PC-3 (cell line): Measurements from ENCODE around the gene MOGAT3. TPM values are rescaled to one million over a fixed set of nuclear protein-coding genes. Genes with fewer than 3 reads are reported as not detected.

Experiments
- ATAC-seq: fragments of 200-7000 bp; cut with Tn5 transposase; 2 replicates; pipeline ENCODE4 v1.9.1; 2020; ENCODE audit warnings: mild to moderate bottlenecking, moderate library complexity
- BruUV-seq: library from RNA; stranded (reverse); fragments of 400-500 nt; replicated peaks from 2 replicates; lab custom pipeline; 2021; lab: Mats Ljungman, UMichigan
- CTCF ChIA-PET: fragments of 300-600 bp; sonication (Branson Sonifier 250); formaldehyde crosslinking; loops from one replicate; lab custom pipeline; 2022; ENCODE audit warnings: antibody characterized with exemption; lab: Charles Lee
- POLR2A ChIA-PET: fragments of 300-600 bp; sonication (Branson Sonifier 250); formaldehyde crosslinking; loops from one replicate; lab custom pipeline; 2022; ENCODE audit warnings: antibody characterized with exemption; ENCODE audit not compliant: unreplicated experiment; lab: Charles Lee
- DNase-seq: peaks from one replicate; pipeline ENCODE4 v3.0.0-alpha.2; 2015
- H2AFZ ChIP-seq: fragments of 300-600 bp; sonication (generic); 2 replicates; pipeline ENCODE4 v1.6.0; 2016; ENCODE audit warnings: antibody characterized with exemption, low read length
- H3F3A ChIP-seq: fragments of 300-600 bp; sonication (generic); one replicate; pipeline ENCODE4 v1.6.0; 2017; ENCODE audit warnings: antibody characterized with exemption, low read length, control low read depth, mild to moderate bottlenecking; ENCODE audit not compliant: unreplicated experiment
- H3K27ac ChIP-seq: fragments of 300-600 bp; sonication (generic); 2 replicates; pipeline ENCODE4 v1.5.1; 2016; ENCODE audit warnings: mild to moderate bottlenecking, low read length
- H3K27me3 ChIP-seq: fragments of 300-600 bp; sonication (generic); 2 replicates; pipeline ENCODE4 v1.6.1; 2016; ENCODE audit warnings: low read length, mixed read lengths
- H3K36me3 ChIP-seq: fragments of 300-600 bp; sonication (generic); 2 replicates; pipeline ENCODE4 v1.6.1; 2016; ENCODE audit warnings: low read depth, mixed run types, low read length, mixed read lengths
- H3K4me1 ChIP-seq: fragments of 300-600 bp; sonication (generic); 2 replicates; pipeline ENCODE4 v1.5.1; 2016; ENCODE audit warnings: low read length; ENCODE audit not compliant: insufficient read depth
- H3K4me2 ChIP-seq: fragments of 300-600 bp; sonication (generic); 2 replicates; pipeline ENCODE4 v1.6.0; 2016; ENCODE audit warnings: low read length
- H3K4me3 ChIP-seq: fragments of 300-600 bp; sonication (generic); 2 replicates; pipeline ENCODE4 v1.5.1; 2016; ENCODE audit warnings: mild to moderate bottlenecking, low read length, mixed read lengths
- H3K79me2 ChIP-seq: fragments of 300-600 bp; sonication (generic); 2 replicates; pipeline ENCODE4 v1.6.1; 2017; ENCODE audit warnings: low read length, mixed read lengths
- H3K9ac ChIP-seq: fragments of 300-600 bp; sonication (generic); 2 replicates; pipeline ENCODE4 v1.6.0; 2016; ENCODE audit warnings: mild to moderate bottlenecking, low read length
- H3K9me2 ChIP-seq: fragments of 300-600 bp; sonication (generic); replicated peaks from 2 replicates; pipeline ENCODE4 v1.6.1; 2016; ENCODE audit warnings: mixed run types, low read length, mixed read lengths
- H3K9me3 ChIP-seq: fragments of 300-600 bp; sonication (generic); 2 replicates; pipeline ENCODE4 v1.6.1; 2016; ENCODE audit warnings: low read length, mixed read lengths
- H4K20me1 ChIP-seq: fragments of 300-600 bp; sonication (generic); 2 replicates; pipeline ENCODE4 v1.6.1; 2016; ENCODE audit warnings: low read length, mixed read lengths
- EZH2 ChIP-seq: fragments of 300-600 bp; sonication (generic); IDR thresholded peaks from one replicate; pipeline ENCODE4 v1.6.1; 2017; ENCODE audit warnings: antibody characterized with exemption, mild to moderate bottlenecking, low read length; ENCODE audit not compliant: unreplicated experiment
- EZH2phosphoT487 ChIP-seq: fragments of 300-600 bp; sonication (generic); IDR thresholded peaks from 2 replicates; pipeline ENCODE4 v1.6.1; 2018; ENCODE audit warnings: mild to moderate bottlenecking, antibody characterized with exemption, low read length, borderline replicate concordance
- intact Hi-C: fragments of 100-400 bp; cut with micrococcal nuclease; formaldehyde crosslinking; loops from 2 replicates; pipeline ENCODE4 v1.9.0; 2023
- total RNA-seq: library from RNA; depleted of rRNA; stranded (reverse); fragments of >200 nt; gene quantifications from 2 replicates; pipeline ENCODE4 v1.2.3, GENCODE V29; 2014
- TF ChIP-seq, protein P1 (sequence below): fragments of 300-600 bp; sonication (generic); conservative IDR thresholded peaks from 2 replicates; pipeline ENCODE4 v1.5.1; 2017; ENCODE audit warnings: antibody characterized with exemption, low read depth, mild to moderate bottlenecking, low read length

Gene MOGAT3
- total RNA-seq, 1 experiment from 2014 or later, result not detected

DNA sequence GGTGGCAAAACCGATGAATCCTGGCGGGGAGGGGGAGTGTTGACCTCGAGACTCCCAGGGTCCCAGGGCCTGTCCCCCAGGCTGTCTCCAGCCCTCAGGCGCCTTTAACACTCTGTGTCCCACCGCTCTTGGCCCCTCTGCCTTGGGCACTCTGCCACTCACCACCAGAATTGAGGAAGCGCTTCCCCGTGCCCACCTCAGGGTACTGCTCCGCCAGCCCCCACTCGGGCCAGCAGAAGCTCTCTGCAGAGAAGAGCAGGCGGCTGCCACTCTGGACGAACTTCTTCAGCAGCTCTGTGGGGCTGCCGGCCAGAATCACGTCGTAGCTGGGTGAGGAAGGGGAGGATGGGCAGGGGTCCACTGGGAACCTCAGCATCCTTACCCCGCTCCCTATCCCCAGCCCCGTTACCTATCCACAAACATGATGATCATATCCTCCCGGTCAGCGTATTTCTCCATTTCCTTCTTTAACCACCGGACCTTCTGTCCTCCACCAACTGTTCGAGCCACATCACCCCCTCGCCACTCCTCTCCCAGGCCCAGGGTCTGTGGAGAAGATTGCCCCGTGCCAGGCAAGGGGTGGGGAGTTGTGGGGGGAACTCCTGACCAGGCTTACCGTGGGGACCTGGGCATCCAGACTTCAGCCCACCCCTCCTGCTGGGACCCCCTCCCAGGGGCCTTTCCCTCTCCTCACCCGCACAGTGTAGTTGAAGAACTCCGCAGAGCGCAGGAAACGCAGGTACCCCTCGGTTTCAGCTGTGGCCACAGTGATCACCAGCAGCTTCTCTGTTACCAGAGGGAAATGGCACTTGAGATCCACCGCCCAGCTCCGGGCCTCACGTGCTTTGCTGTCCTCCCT, 15.4 kb upstream of the MOGAT3 start:
- H3K9ac ChIP-seq, result peak overlapping the region; percentile 80
- TF ChIP-seq EZH2phosphoT487 (no peak), EZH2 (no peak)
- TF ChIP-seq, protein P1, sequence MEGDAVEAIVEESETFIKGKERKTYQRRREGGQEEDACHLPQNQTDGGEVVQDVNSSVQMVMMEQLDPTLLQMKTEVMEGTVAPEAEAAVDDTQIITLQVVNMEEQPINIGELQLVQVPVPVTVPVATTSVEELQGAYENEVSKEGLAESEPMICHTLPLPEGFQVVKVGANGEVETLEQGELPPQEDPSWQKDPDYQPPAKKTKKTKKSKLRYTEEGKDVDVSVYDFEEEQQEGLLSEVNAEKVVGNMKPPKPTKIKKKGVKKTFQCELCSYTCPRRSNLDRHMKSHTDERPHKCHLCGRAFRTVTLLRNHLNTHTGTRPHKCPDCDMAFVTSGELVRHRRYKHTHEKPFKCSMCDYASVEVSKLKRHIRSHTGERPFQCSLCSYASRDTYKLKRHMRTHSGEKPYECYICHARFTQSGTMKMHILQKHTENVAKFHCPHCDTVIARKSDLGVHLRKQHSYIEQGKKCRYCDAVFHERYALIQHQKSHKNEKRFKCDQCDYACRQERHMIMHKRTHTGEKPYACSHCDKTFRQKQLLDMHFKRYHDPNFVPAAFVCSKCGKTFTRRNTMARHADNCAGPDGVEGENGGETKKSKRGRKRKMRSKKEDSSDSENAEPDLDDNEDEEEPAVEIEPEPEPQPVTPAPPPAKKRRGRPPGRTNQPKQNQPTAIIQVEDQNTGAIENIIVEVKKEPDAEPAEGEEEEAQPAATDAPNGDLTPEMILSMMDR, result no peak
- peaks cover 11% of the 10 kb centered on the region for H3K4me1 ChIP-seq
- H3K4me3 ChIP-seq, result peak overlapping the region; percentile 80
- ChIA-PET POLR2A (interaction anchor here (0.7 kb wide), 1 partner anchor 36 kb away, joined by 6 read pairs; no protein-coding TSS in a partner anchor), CTCF (interaction anchor here (0.9 to 2.0 kb wide), 2 partner anchors 23 to 67 kb away, joined by 3 to 11 read pairs; no protein-coding TSS in a partner anchor)
- DNase-seq, result peak; percentile 11
- H3K27ac ChIP-seq, result no peak overlapping the region
- peak overlapping the region; percentile 98 for H3K4me2 ChIP-seq
- H3K36me3 ChIP-seq, result no peaks in the 10 kb centered on the region; the same call in 1 of the 2 replicates
- BruUV-seq, result TSS peak; percentile 47
- no peaks in the 10 kb centered on the region for H3K9me3 ChIP-seq
- H3K79me2 ChIP-seq, result peaks cover 50% of the 10 kb centered on the region
- peak; percentile 7 for ATAC-seq
- intact Hi-C loops, result no loop called here
- peak overlapping the region; percentile 81 for H2AFZ ChIP-seq
- H4K20me1 ChIP-seq, result no peaks in the 10 kb centered on the region
- no peaks in the 10 kb centered on the region for H3F3A ChIP-seq
- H3K27me3 ChIP-seq, result no peaks in the 10 kb centered on the region
- H3K9me2 ChIP-seq, result no peaks in the 10 kb centered on the region

DNA sequence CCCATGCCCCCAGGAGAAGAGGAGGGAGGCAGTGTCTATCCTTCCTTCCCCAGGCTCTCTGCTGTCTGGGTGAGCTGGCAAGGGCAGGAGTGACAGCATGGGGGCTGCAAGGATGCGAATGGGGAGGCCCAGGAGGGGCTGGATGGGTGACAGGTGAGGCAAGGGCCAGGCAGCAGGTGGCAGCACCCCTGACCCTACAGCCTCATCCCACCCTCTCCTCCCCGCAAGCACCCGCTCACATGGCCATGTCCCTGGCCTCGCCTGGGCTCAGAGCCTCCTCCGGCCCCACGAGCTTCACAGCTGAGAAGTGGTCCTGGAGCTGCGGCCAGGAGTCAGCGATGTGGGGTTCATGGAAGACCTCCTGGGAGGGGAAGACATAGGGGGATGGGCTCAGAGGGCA, 11.2 kb upstream of the MOGAT3 start:
- no peaks in the 10 kb centered on the region; the same call in 1 of the 2 replicates for H3K36me3 ChIP-seq
- peaks cover 11% of the 10 kb centered on the region for H3K4me1 ChIP-seq
- ChIA-PET CTCF (no interaction called here), POLR2A (no interaction called here)
- H3K27ac ChIP-seq, result no peak overlapping the region
- DNase-seq (no peak), ATAC-seq (no peak)
- H3K9me2 ChIP-seq, result no peaks in the 10 kb centered on the region
- H3K9me3 ChIP-seq, result no peaks in the 10 kb centered on the region
- intact Hi-C loops, result no loop called here
- TF ChIP-seq EZH2 (no peak), EZH2phosphoT487 (no peak)
- TF ChIP-seq, protein P1, result no peak
- H3K9ac ChIP-seq, result no peak overlapping the region
- H3K27me3 ChIP-seq, result no peaks in the 10 kb centered on the region
- no peak overlapping the region for H3K4me3 ChIP-seq
- no peaks in the 10 kb centered on the region for H4K20me1 ChIP-seq
- H3K79me2 ChIP-seq, result peaks cover 17% of the 10 kb centered on the region
- H3F3A ChIP-seq, result no peaks in the 10 kb centered on the region
- BruUV-seq, result no TSS peak
- no peak overlapping the region for H2AFZ ChIP-seq
- no peak overlapping the region for H3K4me2 ChIP-seq

DNA sequence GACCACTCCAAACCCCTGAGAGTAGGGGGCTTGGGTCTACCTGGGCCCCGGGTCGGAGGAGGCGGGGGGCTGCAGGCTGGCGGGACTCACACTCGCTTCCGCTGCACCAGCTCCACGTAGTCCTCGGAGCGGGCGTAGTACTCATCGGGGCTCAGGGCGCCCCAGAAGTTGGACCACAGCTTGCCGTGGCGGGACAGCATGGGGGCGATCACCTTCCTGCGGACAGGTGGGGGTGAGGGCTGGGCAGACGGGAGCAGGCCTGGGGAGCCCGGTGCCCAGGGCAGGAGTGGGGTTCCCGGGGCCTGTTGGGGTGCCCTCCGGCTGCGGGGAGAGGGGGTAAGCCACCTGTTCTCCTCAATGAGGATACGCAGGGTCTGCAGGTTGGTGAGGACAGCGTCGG, 10.7 kb upstream of the MOGAT3 start:
- BruUV-seq, result no TSS peak
- CTCF ChIA-PET, result no interaction called here
- no peaks in the 10 kb centered on the region; the same call in 1 of the 2 replicates for H3K36me3 ChIP-seq

More for the DNA sequence above, 10.7 kb upstream of the MOGAT3 start:
- Histone ChIP-seq H2AFZ (no peak overlapping the region), H4K20me1 (no peaks in the 10 kb centered on the region), H3K4me1 (peaks cover 10% of the 10 kb centered on the region), H3K9ac (no peak overlapping the region), H3K79me2 (peaks cover 12% of the 10 kb centered on the region), H3K4me2 (no peak overlapping the region), H3F3A (no peaks in the 10 kb centered on the region), H3K27ac (no peak overlapping the region), H3K4me3 (no peak overlapping the region), H3K9me2 (no peaks in the 10 kb centered on the region), H3K9me3 (no peaks in the 10 kb centered on the region), H3K27me3 (no peaks in the 10 kb centered on the region)
- DNase-seq, result no peak
- no peak for ATAC-seq
- POLR2A ChIA-PET, result no interaction called here
- intact Hi-C loops, result no loop called here
- TF ChIP-seq EZH2phosphoT487 (no peak), EZH2 (no peak)
- TF ChIP-seq, protein P1, result no peak
